Fibroblast of lung (primary cell): ENCODE data around the gene RPH3AL. TPM values are rescaled to one million over a fixed set of nuclear protein-coding genes. Genes with fewer than 3 reads are reported as not detected.

Source experiments
- DNase-seq, 2 donors: peaks; one replicate each; pipeline versions ENCODE4 v3.0.0 to v3.0.0-alpha.2; 2010; ENCODE audit warnings: low read depth in 2 of 2
- H2AFZ ChIP-seq: 2 replicates; pipeline ENCODE4 v1.5.1; 2012; ENCODE audit warnings: low read length, control low read depth, inconsistent platforms
- H3K27ac ChIP-seq: 2 replicates; pipeline ENCODE4 v1.5.1; 2011; ENCODE audit warnings: low read length, control low read depth; ENCODE audit not compliant: insufficient read depth
- H3K27me3 ChIP-seq: 2 replicates; pipeline ENCODE4 v1.5.1; 2011; ENCODE audit warnings: mild to moderate bottlenecking, low read length; ENCODE audit not compliant: control insufficient read depth, insufficient read depth
- H3K36me3 ChIP-seq: 2 replicates; pipeline ENCODE4 v1.5.1; 2011; ENCODE audit warnings: low read length; ENCODE audit not compliant: control insufficient read depth, insufficient read depth
- H3K4me1 ChIP-seq: 2 replicates; pipeline ENCODE4 v1.5.1; 2011; ENCODE audit warnings: low read length; ENCODE audit not compliant: control insufficient read depth, insufficient read depth; ENCODE audit errors: extremely low read depth
- H3K4me2 ChIP-seq: 2 replicates; pipeline ENCODE4 v1.5.1; 2011; ENCODE audit warnings: low read length, control low read depth; ENCODE audit not compliant: insufficient read depth; ENCODE audit errors: extremely low read depth
- H3K4me3 ChIP-seq, 4 experiments: fragments of 200-600 bp in 1 of 4; sonication (generic) in 1 of 4; replicated peaks in 1 of 4; 2 replicates each; pipeline ENCODE4 v1.5.1; 2011 to 2016; ENCODE audit warnings: low read length in 4 of 4, low read depth in 3 of 4, mild to moderate bottlenecking in 3 of 4, control low read depth in 2 of 4, inconsistent platforms in 1 of 4, mixed read lengths in 1 of 4; ENCODE audit not compliant: insufficient read depth in 1 of 4; ENCODE audit errors: control extremely low read depth in 1 of 4
- H3K79me2 ChIP-seq: 2 replicates; pipeline ENCODE4 v1.5.1; 2012; ENCODE audit warnings: mild to moderate bottlenecking, low read length, inconsistent platforms; ENCODE audit not compliant: control insufficient read depth, insufficient read depth
- H3K9ac ChIP-seq: 2 replicates; pipeline ENCODE4 v1.5.1; 2011; ENCODE audit warnings: mild to moderate bottlenecking, low read length, control low read depth; ENCODE audit not compliant: insufficient read depth
- H3K9me3 ChIP-seq: 2 replicates; pipeline ENCODE4 v1.5.1; 2012; ENCODE audit warnings: low read depth, low read length; ENCODE audit not compliant: control insufficient read depth, insufficient read depth
- H4K20me1 ChIP-seq: 2 replicates; pipeline ENCODE4 v1.5.1; 2011; ENCODE audit warnings: low read length; ENCODE audit not compliant: control insufficient read depth, insufficient read depth; ENCODE audit errors: extremely low read depth
- EZH2 ChIP-seq: IDR thresholded peaks from 2 replicates; pipeline ENCODE4 v1.5.1; 2012; ENCODE audit warnings: low read length, control low read depth, mild to moderate bottlenecking; ENCODE audit errors: missing control alignments
- polyA plus RNA-seq, 2 donors: library from polyadenylated mRNA; depleted of rRNA in 1 of 2; stranded (reverse) in 1 of 2; unstranded in 1 of 2; fragments of >200 nt; gene quantifications; 2 replicates each; pipeline ENCODE4 v1.2.1, GENCODE V29; 2011 to 2012; ENCODE audit warnings: missing spikeins in 1 of 2
- total RNA-seq: library from RNA; depleted of rRNA; stranded (reverse); fragments of >200 nt; gene quantifications from 2 replicates; pipeline ENCODE4 v1.2.1, GENCODE V29; 2014
- TF ChIP-seq, protein P1 (sequence below), 2 donors: IDR thresholded peaks in 1 of 2; conservative IDR thresholded peaks in 1 of 2; 1 replicate in 1 of 2; 2 replicates in 1 of 2; pipeline ENCODE4 v1.5.1; 2011 to 2012; ENCODE audit warnings: low read length in 2 of 2, control low read depth in 1 of 2, inconsistent platforms in 1 of 2, low read depth in 1 of 2, mild to moderate bottlenecking in 1 of 2

RPH3AL gene
- total and polyA plus RNA-seq, 2 donors (not counting 1 experiment from before 2014, with no cell fraction given): 0.49 to 3.0 TPM

DNA sequence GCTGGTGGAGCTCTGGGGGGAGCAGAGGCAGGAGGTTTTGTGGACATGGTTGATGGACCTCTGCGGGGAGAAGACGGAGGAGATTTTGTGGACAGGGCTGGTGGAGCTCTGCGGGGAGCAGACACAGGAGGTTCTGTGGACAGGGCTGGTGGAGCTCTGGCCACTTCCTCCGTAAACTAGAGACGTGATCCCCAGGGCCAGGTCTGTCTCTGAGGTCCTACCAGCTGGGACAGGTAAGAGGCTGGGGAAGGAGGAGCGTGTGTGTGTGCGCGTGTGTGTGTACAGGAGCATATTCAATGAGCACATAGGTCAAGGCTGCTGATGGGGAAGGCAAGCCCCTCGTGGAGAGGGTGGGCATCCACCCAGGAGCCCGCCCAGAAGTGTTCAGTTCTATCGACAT lies 20.6 kb downstream of the RPH3AL start:
- Histone ChIP-seq H3K4me3 (no peak overlapping the region), H3K27me3 (no peaks in the 10 kb centered on the region), H4K20me1 (no peaks in the 10 kb centered on the region), H2AFZ (no peak overlapping the region), H3K36me3 (no peaks in the 10 kb centered on the region), H3K27ac (no peak overlapping the region), H3K4me1 (no peaks in the 10 kb centered on the region), H3K79me2 (no peaks in the 10 kb centered on the region), H3K4me2 (no peak overlapping the region), H3K9ac (no peak overlapping the region), H3K9me3 (no peaks in the 10 kb centered on the region)
- DNase-seq: no peak
- TF ChIP-seq EZH2: no peak
- TF ChIP-seq, protein P1, sequence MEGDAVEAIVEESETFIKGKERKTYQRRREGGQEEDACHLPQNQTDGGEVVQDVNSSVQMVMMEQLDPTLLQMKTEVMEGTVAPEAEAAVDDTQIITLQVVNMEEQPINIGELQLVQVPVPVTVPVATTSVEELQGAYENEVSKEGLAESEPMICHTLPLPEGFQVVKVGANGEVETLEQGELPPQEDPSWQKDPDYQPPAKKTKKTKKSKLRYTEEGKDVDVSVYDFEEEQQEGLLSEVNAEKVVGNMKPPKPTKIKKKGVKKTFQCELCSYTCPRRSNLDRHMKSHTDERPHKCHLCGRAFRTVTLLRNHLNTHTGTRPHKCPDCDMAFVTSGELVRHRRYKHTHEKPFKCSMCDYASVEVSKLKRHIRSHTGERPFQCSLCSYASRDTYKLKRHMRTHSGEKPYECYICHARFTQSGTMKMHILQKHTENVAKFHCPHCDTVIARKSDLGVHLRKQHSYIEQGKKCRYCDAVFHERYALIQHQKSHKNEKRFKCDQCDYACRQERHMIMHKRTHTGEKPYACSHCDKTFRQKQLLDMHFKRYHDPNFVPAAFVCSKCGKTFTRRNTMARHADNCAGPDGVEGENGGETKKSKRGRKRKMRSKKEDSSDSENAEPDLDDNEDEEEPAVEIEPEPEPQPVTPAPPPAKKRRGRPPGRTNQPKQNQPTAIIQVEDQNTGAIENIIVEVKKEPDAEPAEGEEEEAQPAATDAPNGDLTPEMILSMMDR (conservative IDR thresholded peaks at IDR 0.05 in 1 of 2, IDR thresholded peaks at IDR 0.05 in 1 of 2; ENCODE audit: low read depth in 1 of 2, low read length in 2 of 2): no peak

DNA sequence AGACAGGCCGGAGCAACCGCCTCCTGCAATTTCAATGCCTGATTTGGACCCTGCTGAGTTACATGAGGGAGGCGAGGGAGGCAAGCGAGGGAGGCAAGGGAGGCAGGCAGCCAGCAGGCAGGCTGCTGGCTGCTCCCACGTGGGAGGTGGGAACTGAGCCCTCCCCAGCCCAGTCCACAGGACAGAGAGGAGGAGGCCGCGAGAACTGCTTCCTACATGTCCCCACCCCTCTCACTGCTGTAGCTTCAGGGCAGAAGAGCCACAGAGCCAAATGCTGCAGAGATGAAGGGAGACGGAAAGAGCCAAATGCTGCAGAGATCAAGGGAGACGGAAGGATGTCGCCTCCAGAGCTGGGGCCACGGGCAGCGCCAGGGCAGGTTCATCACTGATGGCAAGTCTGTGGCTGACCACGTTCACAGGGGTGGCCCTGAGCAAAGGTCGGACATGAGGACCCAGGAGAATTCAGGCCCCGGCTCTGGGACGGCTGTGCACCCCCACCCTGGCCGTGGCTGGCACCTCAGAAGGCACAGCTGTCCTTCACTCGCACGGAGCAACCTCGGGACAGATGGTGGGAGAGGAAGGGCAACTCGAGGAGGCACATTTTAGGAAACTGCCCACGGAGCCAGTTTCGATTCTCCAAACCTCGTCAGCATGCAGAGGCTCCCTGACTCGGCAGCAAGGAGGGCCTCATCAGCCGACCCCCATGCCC lies 21.5 kb downstream of the RPH3AL start:
- no peaks in the 10 kb centered on the region for H3K79me2 ChIP-seq
- H3K9me3 ChIP-seq: no peaks in the 10 kb centered on the region
- H2AFZ ChIP-seq: no peak overlapping the region
- no peak overlapping the region for H3K27ac ChIP-seq
- no peak overlapping the region for H3K4me2 ChIP-seq
- H4K20me1 ChIP-seq: no peaks in the 10 kb centered on the region
- no peaks in the 10 kb centered on the region for H3K36me3 ChIP-seq
- no peaks in the 10 kb centered on the region for H3K27me3 ChIP-seq
- H3K4me3 ChIP-seq: no peak overlapping the region
- TF ChIP-seq, protein P1 (conservative IDR thresholded peaks at IDR 0.05 in 1 of 2, IDR thresholded peaks at IDR 0.05 in 1 of 2; ENCODE audit: low read depth in 1 of 2, low read length in 2 of 2): no peak
- TF ChIP-seq EZH2: no peak
- no peaks in the 10 kb centered on the region for H3K4me1 ChIP-seq
- DNase-seq: no peak
- H3K9ac ChIP-seq: no peak overlapping the region

DNA sequence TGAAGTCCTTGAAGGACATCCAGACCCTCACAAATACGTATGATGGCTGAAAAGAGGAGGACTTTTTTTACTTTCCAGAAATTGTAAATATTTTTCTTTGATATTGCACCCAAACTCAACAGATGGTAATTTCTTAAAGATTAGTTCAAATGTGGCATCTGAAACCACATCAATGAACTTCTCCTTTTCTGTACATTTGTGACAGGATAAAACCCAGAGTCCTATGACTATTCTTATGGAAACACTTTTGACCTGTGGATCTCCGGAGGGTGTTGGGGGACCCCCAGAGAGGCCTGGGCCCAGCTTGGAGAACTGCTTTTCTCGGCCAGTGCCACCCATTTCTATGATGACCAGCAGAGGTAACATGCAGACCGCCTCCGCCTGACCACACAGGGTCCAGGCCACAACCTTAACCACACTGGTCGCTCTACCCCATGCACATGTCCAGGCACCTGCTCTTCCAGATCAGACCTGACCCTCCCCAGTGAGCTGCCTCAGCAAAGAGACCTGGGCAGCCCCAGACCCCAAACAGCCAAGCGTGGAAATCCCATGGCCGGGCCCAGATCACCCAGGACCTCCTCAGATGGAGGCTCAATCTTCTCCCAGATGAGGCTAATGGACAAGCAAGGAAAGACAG lies 22.7 kb downstream of the RPH3AL start:
- Histone ChIP-seq H3K27ac (no peak overlapping the region), H4K20me1 (no peaks in the 10 kb centered on the region), H2AFZ (no peak overlapping the region), H3K79me2 (no peaks in the 10 kb centered on the region), H3K4me3 (no peak overlapping the region), H3K27me3 (no peaks in the 10 kb centered on the region), H3K9ac (no peak overlapping the region), H3K36me3 (no peaks in the 10 kb centered on the region), H3K4me1 (no peaks in the 10 kb centered on the region), H3K4me2 (no peak overlapping the region), H3K9me3 (no peaks in the 10 kb centered on the region)
- no peak for DNase-seq
- TF ChIP-seq, protein P1 (conservative IDR thresholded peaks at IDR 0.05 in 1 of 2, IDR thresholded peaks at IDR 0.05 in 1 of 2; ENCODE audit: low read depth in 1 of 2, low read length in 2 of 2): no peak
- no peak for TF ChIP-seq EZH2
